Activated naive CD8-positive, alpha-beta T cell treated with anti-CD3 and anti-CD28 coated beads for 36 hours (primary cell): Measurements from ENCODE around the gene RAG1. TPM values are rescaled to one million over a fixed set of nuclear protein-coding genes. Genes with fewer than 3 reads are reported as not detected.

ENCODE experiments used
- DNase-seq: peaks from one replicate; pipeline ENCODE4 v3.0.0; 2021
- H3K27ac Mint-ChIP-seq: one replicate; pipeline ENCODE4 v1.8.0; 2022; ENCODE audit warnings: mild to moderate bottlenecking, moderate library complexity, mixed read lengths
- H3K27me3 Mint-ChIP-seq: one replicate; pipeline ENCODE4 v1.8.0; 2022; ENCODE audit warnings: mild to moderate bottlenecking, mixed read lengths
- H3K36me3 Mint-ChIP-seq: one replicate; pipeline ENCODE4 v1.8.0; 2021; ENCODE audit warnings: mild to moderate bottlenecking, mixed read lengths
- H3K4me1 Mint-ChIP-seq: one replicate; pipeline ENCODE4 v1.8.0; 2021; ENCODE audit warnings: mixed read lengths
- H3K4me3 Mint-ChIP-seq: one replicate; pipeline ENCODE4 v1.8.0; 2022; ENCODE audit warnings: mild to moderate bottlenecking, moderate library complexity, mixed read lengths
- H3K9me3 Mint-ChIP-seq: one replicate; pipeline ENCODE4 v1.8.0; 2022; ENCODE audit warnings: mixed read lengths
- total RNA-seq, 2 experiments: library from RNA; stranded (reverse); gene quantifications; one replicate each; pipeline ENCODE4 v1.2.3, GENCODE V29; 2021

The RAG1 gene
- total RNA-seq, 2 experiments from 2014 or later: 0.38 to 0.43 TPM

DNA sequence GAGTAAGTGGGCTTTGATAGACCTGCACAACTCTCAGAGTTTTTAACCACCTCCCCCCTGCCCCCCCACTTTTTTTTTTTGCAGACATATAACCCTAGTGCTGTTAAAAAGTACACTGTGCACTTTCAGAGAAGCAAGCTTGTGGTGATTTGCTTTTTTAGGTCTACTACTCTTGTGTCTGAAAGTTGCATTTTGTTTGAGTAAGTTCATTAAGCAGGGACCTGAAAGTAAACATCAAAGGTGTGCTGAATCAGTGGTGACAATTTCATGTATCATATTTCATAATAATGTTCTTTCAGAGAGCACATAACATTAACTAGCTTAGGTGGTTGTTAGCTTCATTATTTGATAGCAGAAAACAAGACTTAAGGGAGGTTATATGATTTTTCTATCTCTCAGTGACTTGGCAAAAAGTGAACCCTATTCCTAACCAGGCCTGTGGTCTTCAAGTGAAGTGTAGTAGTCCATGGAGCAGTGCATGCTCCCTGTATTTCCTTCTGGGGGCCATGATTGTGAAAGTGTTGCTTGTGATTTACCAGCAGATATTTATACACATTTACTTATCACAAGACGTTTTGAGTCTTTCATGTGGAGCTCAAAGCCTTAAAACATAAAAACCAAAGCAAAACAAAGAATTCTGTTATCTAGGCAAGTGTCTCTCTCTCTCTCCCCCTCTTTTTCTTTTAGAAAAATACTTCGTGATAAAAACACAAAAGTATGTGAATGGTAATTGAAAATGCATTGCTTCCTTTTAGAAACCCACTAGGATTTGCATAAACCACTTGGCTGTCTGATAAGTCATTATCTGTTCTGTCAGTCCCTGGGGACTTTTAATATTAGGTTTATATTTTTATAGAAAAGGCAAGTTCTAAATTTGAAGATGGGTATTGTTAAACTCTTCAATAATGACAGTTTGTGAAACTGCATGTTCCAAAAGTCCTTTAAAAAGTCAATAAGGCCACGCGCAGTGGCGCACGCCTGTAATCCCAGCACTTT lies 37.7 kb downstream of the RAG1 start:
- H3K9me3 Mint-ChIP-seq: no peaks in the 10 kb centered on the region
- H3K27ac Mint-ChIP-seq: no peak overlapping the region
- peaks cover 31% of the 10 kb centered on the region for H3K27me3 Mint-ChIP-seq
- no peaks in the 10 kb centered on the region for H3K4me1 Mint-ChIP-seq
- H3K4me3 Mint-ChIP-seq: no peak overlapping the region
- H3K36me3 Mint-ChIP-seq: no peaks in the 10 kb centered on the region
- no peak for DNase-seq

GRCh38 chr11:36608491-36609199 lies 40.8 kb downstream of the RAG1 start:
- H3K4me3 Mint-ChIP-seq: no peak overlapping the region
- no peaks in the 10 kb centered on the region for H3K9me3 Mint-ChIP-seq
- H3K27me3 Mint-ChIP-seq: peaks cover 30% of the 10 kb centered on the region
- H3K36me3 Mint-ChIP-seq: no peaks in the 10 kb centered on the region
- no peaks in the 10 kb centered on the region for H3K4me1 Mint-ChIP-seq
- DNase-seq: no peak
- no peak overlapping the region for H3K27ac Mint-ChIP-seq

- Mint-ChIP-seq H3K4me3 (no peak overlapping the region), H3K27me3 (peaks cover 24% of the 10 kb centered on the region), H3K4me1 (no peaks in the 10 kb centered on the region), H3K9me3 (no peaks in the 10 kb centered on the region), H3K36me3 (no peaks in the 10 kb centered on the region), H3K27ac (no peak overlapping the region)
- no peak for DNase-seq
Measured at GRCh38 chr11:36609383-36609782, 41.6 kb downstream of the RAG1 start.

DNA sequence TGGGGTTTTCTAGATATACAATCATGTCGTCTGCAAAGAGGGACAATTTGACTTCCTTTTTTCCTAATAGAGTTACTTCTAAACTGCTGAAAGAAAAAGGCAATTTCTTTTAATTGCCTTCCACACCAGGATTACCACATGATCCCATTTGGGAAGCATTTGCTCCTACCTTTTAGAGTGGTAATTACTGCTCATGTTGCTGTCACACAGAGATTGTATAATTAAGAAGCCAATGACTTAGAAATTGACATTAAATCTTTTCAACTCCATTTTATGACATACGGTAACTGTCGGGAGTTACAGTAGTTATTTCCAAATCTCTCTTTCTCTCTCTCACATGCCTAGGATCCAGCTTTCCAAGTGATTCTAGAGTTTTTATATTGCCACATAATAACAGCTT lies 48.0 kb downstream of the RAG1 start:
- peaks cover 14% of the 10 kb centered on the region for H3K27me3 Mint-ChIP-seq
- no peaks in the 10 kb centered on the region for H3K36me3 Mint-ChIP-seq
- DNase-seq: no peak
- H3K4me1 Mint-ChIP-seq: no peaks in the 10 kb centered on the region
- H3K9me3 Mint-ChIP-seq: no peaks in the 10 kb centered on the region
- no peak overlapping the region for H3K27ac Mint-ChIP-seq
- H3K4me3 Mint-ChIP-seq: no peak overlapping the region

- no peaks in the 10 kb centered on the region for H3K36me3 Mint-ChIP-seq
- H3K27ac Mint-ChIP-seq: no peak overlapping the region
- H3K4me1 Mint-ChIP-seq: no peaks in the 10 kb centered on the region
- DNase-seq: no peak
- no peaks in the 10 kb centered on the region for H3K9me3 Mint-ChIP-seq
- H3K4me3 Mint-ChIP-seq: no peak overlapping the region
- peaks cover 15% of the 10 kb centered on the region for H3K27me3 Mint-ChIP-seq
Measured at GRCh38 chr11:36617543-36618362, 49.9 kb downstream of the RAG1 start.

- H3K9me3 Mint-ChIP-seq: no peaks in the 10 kb centered on the region
- H3K4me1 Mint-ChIP-seq: no peaks in the 10 kb centered on the region
- peaks cover 16% of the 10 kb centered on the region for H3K27me3 Mint-ChIP-seq
- no peak overlapping the region for H3K27ac Mint-ChIP-seq
- no peak overlapping the region for H3K4me3 Mint-ChIP-seq
- no peaks in the 10 kb centered on the region for H3K36me3 Mint-ChIP-seq
- DNase-seq: no peak
Measured at GRCh38 chr11:36618363-36619047, 50.7 kb downstream of the RAG1 start.

GRCh38 chr11:36619502-36619901 lies 51.7 kb downstream of the RAG1 start:
- H3K9me3 Mint-ChIP-seq: no peaks in the 10 kb centered on the region
- H3K4me3 Mint-ChIP-seq: no peak overlapping the region
- no peaks in the 10 kb centered on the region for H3K36me3 Mint-ChIP-seq
- H3K27me3 Mint-ChIP-seq: peaks cover 18% of the 10 kb centered on the region
- DNase-seq: no peak
- H3K4me1 Mint-ChIP-seq: no peaks in the 10 kb centered on the region
- no peak overlapping the region for H3K27ac Mint-ChIP-seq

DNA sequence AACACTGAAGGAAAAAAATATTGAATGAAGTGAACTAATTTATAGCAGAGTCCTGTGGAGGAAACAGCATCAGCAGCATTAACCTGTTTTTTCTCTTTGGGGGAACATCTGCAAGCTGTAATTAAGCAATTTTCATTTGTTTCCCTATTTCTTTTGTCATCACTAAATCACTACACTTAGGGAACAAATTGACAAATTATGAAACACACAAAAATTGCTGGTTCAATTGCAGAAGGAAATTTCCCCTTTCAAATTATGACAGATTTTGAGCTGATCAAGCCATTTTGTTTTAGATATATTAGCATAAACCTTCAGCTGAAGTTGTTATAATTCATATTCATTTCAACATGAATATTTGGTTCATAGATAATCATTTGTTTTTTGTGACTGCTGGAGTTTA lies 52.4 kb downstream of the RAG1 start:
- DNase-seq: no peak
- Mint-ChIP-seq H3K27me3 (peaks cover 18% of the 10 kb centered on the region), H3K36me3 (no peaks in the 10 kb centered on the region), H3K27ac (no peak overlapping the region), H3K4me3 (no peak overlapping the region), H3K4me1 (no peaks in the 10 kb centered on the region), H3K9me3 (no peaks in the 10 kb centered on the region)

DNA sequence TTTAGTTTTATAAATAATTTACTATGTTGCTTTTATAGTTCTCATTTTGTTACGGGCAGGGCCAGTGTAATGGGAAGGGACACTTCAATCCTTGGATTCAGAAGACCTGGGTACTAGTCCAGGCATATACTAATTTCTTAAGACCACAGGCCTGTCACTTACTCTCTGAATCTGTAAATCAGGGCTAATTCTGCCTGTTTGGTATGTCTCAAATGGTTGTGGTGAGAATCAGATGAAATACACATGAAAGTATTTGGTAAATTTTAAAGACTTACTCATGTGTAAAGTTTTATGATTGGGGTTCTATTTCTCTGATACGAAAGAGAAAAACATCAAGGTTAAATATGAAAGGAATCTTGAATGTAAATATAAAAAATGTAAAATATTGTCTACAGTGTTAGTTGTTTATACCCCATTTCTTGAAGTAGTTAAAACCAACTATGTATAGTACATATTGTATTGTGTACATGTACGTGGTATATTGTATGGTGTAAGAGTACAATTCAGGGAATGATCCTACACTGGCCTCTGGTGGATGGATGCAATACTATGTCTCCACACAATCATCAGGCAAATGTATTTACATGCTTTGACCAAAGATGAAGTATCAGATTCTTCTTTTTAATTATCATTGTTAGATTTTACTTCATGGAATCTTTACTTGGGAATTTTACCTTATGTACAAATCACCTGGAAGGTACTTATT lies 54.8 kb downstream of the RAG1 start:
- H3K9me3 Mint-ChIP-seq: no peaks in the 10 kb centered on the region
- no peaks in the 10 kb centered on the region for H3K36me3 Mint-ChIP-seq
- no peak overlapping the region for H3K4me3 Mint-ChIP-seq
- peaks cover 18% of the 10 kb centered on the region for H3K27me3 Mint-ChIP-seq
- DNase-seq: no peak
- no peak overlapping the region for H3K27ac Mint-ChIP-seq
- H3K4me1 Mint-ChIP-seq: no peaks in the 10 kb centered on the region

GRCh38 chr11:36623494-36623893 lies 55.7 kb downstream of the RAG1 start:
- H3K4me3 Mint-ChIP-seq: no peak overlapping the region
- peaks cover 17% of the 10 kb centered on the region for H3K27me3 Mint-ChIP-seq
- no peak overlapping the region for H3K27ac Mint-ChIP-seq
- H3K4me1 Mint-ChIP-seq: no peaks in the 10 kb centered on the region
- no peak for DNase-seq
- no peaks in the 10 kb centered on the region for H3K36me3 Mint-ChIP-seq
- no peaks in the 10 kb centered on the region for H3K9me3 Mint-ChIP-seq

- Mint-ChIP-seq H3K36me3 (no peaks in the 10 kb centered on the region), H3K4me1 (peaks cover 3% of the 10 kb centered on the region), H3K27me3 (peaks cover 8% of the 10 kb centered on the region)
Measured at GRCh38 chr11:36627006-36627405, 59.2 kb downstream of the RAG1 start.

DNA sequence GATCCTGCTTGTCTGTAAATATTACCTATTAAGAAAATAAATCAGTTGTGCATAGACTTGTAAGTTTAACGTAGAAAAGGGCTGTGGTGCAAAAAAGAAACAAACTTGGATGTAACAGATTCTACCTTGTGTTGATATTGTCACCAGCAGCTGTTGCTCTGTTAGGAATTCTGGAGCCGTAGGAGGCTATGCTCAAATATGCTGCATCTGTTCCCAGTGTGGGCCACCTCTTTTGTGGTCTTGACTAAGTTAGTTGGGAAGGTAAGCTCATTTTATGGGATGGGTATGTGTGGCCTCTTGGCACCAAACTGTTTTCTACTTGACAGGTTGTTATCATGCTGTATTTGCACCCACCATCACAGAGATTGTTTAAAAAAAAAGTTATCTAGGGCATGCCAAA lies 59.7 kb downstream of the RAG1 start:
- Mint-ChIP-seq H3K36me3 (no peaks in the 10 kb centered on the region), H3K4me1 (peaks cover 3% of the 10 kb centered on the region), H3K9me3 (no peaks in the 10 kb centered on the region), H3K4me3 (no peak overlapping the region), H3K27me3 (peaks cover 8% of the 10 kb centered on the region), H3K27ac (no peak overlapping the region)
- no peak for DNase-seq

More at GRCh38 chr11:36627006-36627405, 59.2 kb downstream of the RAG1 start:
- DNase-seq: no peak
- Mint-ChIP-seq H3K9me3 (no peaks in the 10 kb centered on the region), H3K4me3 (no peak overlapping the region), H3K27ac (no peak overlapping the region)

DNA sequence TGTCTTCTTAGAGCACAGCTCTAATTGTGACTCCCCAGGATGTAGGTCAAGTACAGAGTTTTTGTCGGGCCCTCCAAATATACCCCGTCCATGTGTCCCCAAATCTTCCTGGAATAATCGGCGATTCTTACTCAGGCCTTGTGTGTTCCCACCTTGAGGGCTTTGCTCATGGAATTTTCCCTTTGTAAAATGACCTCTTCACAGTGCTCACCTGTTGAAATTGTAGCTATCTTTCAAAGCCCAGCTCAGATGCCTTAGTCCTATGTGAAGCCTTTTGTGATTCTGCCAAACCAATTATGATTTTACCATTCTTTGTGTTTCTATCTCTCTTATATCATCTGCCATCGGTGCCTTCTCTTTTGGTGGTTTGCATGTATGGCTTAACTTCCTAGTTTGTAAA lies 60.3 kb downstream of the RAG1 start:
- peaks cover 8% of the 10 kb centered on the region for H3K27me3 Mint-ChIP-seq
- peaks cover 3% of the 10 kb centered on the region for H3K4me1 Mint-ChIP-seq
- H3K36me3 Mint-ChIP-seq: no peaks in the 10 kb centered on the region
- H3K4me3 Mint-ChIP-seq: no peak overlapping the region
- no peak overlapping the region for H3K27ac Mint-ChIP-seq
- H3K9me3 Mint-ChIP-seq: no peaks in the 10 kb centered on the region
- DNase-seq: no peak

GRCh38 chr11:36628765-36629244 lies 61.0 kb downstream of the RAG1 start:
- Mint-ChIP-seq H3K4me3 (no peak overlapping the region), H3K9me3 (no peaks in the 10 kb centered on the region), H3K27me3 (peaks cover 5% of the 10 kb centered on the region), H3K27ac (no peak overlapping the region), H3K36me3 (no peaks in the 10 kb centered on the region), H3K4me1 (peaks cover 3% of the 10 kb centered on the region)
- no peak for DNase-seq
